Measurements from ENCODE around the gene TRIP10.
"Not testable (repeated sequence)": the region's sequence is repeated elsewhere in the genome, so short reads cannot be mapped to it uniquely, and the experiment has no call there.

TRIP10 gene

DNA sequence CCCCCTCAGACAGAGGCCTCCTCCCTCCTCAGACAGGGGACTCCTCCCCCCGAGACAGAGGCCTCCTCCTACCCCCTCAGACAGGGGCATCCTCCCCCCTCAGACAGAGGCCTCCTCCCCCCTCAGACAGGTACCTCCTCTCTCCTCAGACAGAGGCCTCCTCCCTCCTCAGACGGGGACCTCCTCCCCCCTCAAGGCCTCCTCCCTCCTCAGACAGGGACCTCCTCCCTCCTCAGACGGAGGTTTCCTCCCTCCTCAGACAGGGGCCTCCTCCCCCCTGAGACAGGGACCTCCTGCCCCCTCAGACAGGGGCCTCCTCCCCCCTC is 32.9 kb upstream of the TRIP10 start:
- no peak overlapping the region for H3K4me3 ChIP-seq (ENCODE audit: low read length)
- TF ChIP-seq, protein P1, sequence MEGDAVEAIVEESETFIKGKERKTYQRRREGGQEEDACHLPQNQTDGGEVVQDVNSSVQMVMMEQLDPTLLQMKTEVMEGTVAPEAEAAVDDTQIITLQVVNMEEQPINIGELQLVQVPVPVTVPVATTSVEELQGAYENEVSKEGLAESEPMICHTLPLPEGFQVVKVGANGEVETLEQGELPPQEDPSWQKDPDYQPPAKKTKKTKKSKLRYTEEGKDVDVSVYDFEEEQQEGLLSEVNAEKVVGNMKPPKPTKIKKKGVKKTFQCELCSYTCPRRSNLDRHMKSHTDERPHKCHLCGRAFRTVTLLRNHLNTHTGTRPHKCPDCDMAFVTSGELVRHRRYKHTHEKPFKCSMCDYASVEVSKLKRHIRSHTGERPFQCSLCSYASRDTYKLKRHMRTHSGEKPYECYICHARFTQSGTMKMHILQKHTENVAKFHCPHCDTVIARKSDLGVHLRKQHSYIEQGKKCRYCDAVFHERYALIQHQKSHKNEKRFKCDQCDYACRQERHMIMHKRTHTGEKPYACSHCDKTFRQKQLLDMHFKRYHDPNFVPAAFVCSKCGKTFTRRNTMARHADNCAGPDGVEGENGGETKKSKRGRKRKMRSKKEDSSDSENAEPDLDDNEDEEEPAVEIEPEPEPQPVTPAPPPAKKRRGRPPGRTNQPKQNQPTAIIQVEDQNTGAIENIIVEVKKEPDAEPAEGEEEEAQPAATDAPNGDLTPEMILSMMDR (conservative IDR thresholded peaks at IDR 0.05; ENCODE audit: low read length), result no peak
- no peak for DNase-seq (ENCODE audit: low read depth)

DNA sequence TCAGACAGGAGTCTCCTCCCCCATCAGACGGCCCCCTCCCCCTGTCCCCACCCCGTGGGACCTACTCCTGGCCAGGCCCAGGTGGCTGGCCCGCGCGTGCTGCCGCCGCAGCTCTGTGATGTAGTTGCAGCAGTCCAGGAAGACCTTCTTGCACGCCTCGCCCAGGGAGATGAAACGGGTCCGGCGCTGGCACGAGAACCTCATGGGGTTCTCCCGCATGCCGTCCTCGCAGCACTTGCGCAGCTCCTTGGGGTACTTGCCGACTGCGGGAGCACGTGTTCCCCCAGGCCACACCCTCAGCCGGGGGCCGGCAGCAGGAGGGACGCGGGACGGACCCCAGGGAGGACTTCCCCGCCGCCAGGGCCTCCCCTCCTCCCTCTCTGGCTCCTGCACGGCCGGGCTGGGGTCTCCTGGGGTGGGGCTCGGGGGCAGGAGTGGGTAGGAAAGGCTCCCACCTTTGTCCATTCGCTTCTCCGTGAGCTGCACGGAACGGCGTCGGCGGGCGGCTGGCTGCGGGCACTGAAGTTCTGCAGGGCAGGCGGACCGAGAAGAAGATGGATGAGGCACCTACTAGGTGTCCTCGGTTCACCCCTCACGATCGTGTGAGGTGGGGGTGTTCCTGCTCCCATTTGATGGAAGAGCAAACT is 32.3 kb upstream of the TRIP10 start:
- H3K4me3 ChIP-seq (ENCODE audit: low read length), result no peak overlapping the region
- DNase-seq (ENCODE audit: low read depth), result no peak
- TF ChIP-seq, protein P1 (conservative IDR thresholded peaks at IDR 0.05; ENCODE audit: low read length), result no peak

DNA sequence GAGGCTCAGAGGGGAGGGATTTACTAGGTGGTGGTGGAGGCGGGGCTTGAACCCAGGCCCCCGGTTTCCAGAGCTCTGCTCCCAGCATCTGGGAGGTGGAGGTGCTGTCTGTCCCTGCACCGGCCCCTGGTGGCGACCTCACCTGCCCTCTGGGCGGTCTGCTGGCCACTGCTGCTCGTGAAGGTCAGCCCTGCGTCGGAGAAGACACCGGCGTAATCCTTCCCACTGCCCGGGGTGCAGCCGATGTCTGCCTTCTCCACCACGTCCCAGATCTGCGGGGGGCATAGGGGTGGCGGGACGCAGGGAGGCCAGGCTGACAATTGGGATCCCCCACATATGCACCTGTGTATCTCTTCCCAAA is 31.8 kb upstream of the TRIP10 start:
- DNase-seq (ENCODE audit: low read depth), result no peak
- TF ChIP-seq, protein P1 (conservative IDR thresholded peaks at IDR 0.05; ENCODE audit: low read length), result no peak
- no peak overlapping the region for H3K4me3 ChIP-seq (ENCODE audit: low read length)

DNA sequence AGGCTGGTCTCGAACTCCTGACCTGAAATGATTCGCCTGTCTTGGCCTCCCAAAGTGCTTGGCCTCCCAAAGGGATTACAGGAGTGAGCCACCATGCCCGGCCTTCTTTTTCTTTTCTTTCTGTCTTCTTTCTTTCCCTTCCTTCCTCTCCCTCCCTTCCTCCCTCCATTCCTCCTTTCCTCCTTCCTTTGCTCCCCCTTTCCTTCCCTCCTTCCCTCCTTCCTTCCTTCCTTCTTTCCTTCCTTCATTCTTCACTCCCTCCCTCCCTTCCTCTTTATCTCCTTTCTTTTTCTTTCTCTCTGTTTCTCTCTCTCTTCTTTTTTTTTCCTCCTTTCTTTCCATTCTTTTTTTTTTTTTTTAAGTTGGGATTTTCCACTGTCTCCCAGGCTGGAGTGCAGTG is 31.1 kb upstream of the TRIP10 start:
- TF ChIP-seq, protein P1 (conservative IDR thresholded peaks at IDR 0.05; ENCODE audit: low read length), result no peak
- DNase-seq (ENCODE audit: low read depth), result no peak
- no peak overlapping the region for H3K4me3 ChIP-seq (ENCODE audit: low read length)

DNA sequence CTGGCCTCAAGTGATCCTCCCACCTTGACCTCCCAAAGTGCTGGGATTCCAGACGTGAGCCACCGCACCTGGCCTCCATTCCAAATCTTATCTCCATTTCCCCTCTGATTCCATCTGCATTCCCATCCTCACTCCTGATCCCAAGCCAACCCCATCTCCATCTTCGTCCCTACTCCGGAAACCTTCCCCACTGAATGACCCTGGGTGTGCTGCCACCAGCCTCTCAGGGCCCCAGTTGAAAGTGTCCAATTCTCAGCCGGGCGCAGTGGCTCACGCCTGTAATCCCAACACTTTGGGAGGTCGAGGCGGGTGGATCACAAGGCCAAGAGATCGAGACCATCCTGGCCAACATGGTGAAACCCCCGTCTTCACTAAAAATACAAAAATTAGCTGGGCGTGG is 30.6 kb upstream of the TRIP10 start:
- not testable (repeated sequence) for H3K4me3 ChIP-seq (ENCODE audit: low read length); DNase-seq (ENCODE audit: low read depth)

DNA sequence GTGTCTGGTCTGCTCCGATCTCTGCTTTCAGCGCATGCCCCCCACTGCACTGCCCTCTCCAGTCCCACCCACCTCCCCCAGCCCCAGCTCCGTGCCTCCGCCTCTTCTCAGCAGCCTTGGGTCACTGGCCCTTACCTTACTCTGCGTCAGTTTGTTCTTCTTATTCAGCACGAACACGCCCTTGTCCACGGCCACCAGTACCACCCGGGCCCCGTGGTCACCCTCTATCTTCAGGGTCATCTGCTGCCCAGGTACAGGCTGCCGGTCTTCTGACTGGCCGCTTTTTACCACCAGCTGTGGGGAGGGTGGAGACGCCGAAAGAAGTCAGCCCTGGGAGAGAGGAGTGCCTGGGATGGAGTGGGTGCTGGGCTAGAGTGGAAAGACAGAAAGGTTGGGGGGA is 29.9 kb upstream of the TRIP10 start:
- TF ChIP-seq, protein P1 (conservative IDR thresholded peaks at IDR 0.05; ENCODE audit: low read length), result no peak
- H3K4me3 ChIP-seq (ENCODE audit: low read length), result no peak overlapping the region
- no peak for DNase-seq (ENCODE audit: low read depth)

DNA sequence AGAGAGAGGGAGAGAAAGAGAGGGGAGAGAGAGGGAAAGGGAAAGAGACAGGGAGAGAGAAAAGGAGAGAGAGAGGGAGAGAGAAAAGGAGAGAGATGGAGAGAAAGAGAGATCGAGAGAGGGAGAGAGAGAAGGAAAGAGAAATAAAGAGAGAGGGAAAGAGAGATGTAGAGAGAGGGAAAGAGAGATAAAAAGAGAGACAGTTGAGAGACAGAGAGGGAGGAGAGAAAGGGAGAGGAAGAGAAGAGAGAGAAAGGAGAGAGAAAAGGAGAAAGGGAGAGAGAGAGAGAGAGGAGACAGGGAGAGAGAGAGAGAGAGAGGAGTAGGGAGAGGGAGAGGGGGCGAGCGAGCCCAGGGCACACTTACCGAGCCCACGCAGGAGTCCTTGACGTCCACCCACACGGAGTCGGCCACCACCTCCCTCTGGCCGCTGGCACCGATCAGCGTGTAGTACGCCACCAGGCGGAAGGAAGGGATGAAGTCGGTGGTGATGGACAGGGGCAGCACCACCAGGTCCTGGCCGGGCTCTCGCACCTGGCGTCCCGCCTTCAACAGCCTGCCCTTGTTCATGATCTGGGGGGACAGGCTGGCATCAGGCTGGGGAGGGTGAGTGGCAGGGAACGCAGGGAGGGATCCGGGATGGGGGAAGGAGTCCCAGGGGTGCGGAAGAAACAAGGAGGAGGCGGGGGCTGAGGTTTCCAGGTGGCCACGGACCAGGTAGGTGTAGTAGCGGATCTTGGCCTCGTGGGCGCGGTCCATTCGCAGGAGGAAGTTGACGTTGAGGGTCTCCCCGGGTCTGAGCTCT is 29.0 kb upstream of the TRIP10 start:
- DNase-seq (ENCODE audit: low read depth), result no peak
- TF ChIP-seq, protein P1 (conservative IDR thresholded peaks at IDR 0.05; ENCODE audit: low read length), result no peak
- H3K4me3 ChIP-seq (ENCODE audit: low read length), result no peak overlapping the region

Data from AG10803 (cell line).